ENCODE data around the gene EXOC6B.
A peak's percentile ranks its signal among the peaks of the same experiment; 100 is the strongest.
"Not testable (repeated sequence)": the region's sequence is repeated elsewhere in the genome, so short reads cannot be mapped to it uniquely, and the experiment has no call there.

Gene EXOC6B

GRCh38 chr2:72561621-72562318 is 264.1 kb downstream of the EXOC6B start:
- peak; percentile 100 for ATAC-seq
- TF ChIP-seq TCF4 (CRISPR knock-in tag; IDR thresholded peaks at IDR 0.05; ENCODE audit: borderline replicate concordance) = no peak
- no peak for TF ChIP-seq PPARA (CRISPR knock-in tag; IDR thresholded peaks at IDR 0.05; ENCODE audit: borderline replicate concordance)
- no peak for TF ChIP-seq CSRNP3 (CRISPR knock-in tag; IDR thresholded peaks at IDR 0.05)
- no peak for TF ChIP-seq ESRRG (CRISPR knock-in tag; IDR thresholded peaks at IDR 0.05)
- TF ChIP-seq RARB (CRISPR knock-in tag; IDR thresholded peaks at IDR 0.05) = no peak; the same call in 1 of the 2 replicates
- 0 out of 2 replicates have a peak, but pooled peaks have one; percentile 6 for TF ChIP-seq ZNF70 (CRISPR knock-in tag; IDR thresholded peaks at IDR 0.05)
- TF ChIP-seq BACH2 (CRISPR knock-in tag; IDR thresholded peaks at IDR 0.05; ENCODE audit: borderline replicate concordance) = no peak
- no peak for TF ChIP-seq TSHZ2 (CRISPR knock-in tag; IDR thresholded peaks at IDR 0.05)
- peak; percentile 40; the same call in 1 of the 2 replicates for TF ChIP-seq TOX (CRISPR knock-in tag; IDR thresholded peaks at IDR 0.05; ENCODE audit: borderline replicate concordance)
- no peak for TF ChIP-seq ZC3H10 (CRISPR knock-in tag; IDR thresholded peaks at IDR 0.05)
- no peak for TF ChIP-seq CSDC2 (CRISPR knock-in tag; IDR thresholded peaks at IDR 0.05)
- no peak for TF ChIP-seq ZFP3 (CRISPR knock-in tag; IDR thresholded peaks at IDR 0.05)
- no peak for TF ChIP-seq PATZ1 (CRISPR knock-in tag; IDR thresholded peaks at IDR 0.05; ENCODE audit: borderline replicate concordance)
- TF ChIP-seq ISL1 (CRISPR knock-in tag; IDR thresholded peaks at IDR 0.05) = no peak
- TF ChIP-seq ZNF565 (CRISPR knock-in tag; conservative IDR thresholded peaks at IDR 0.05; ENCODE audit: low read depth) = no peak
- TF ChIP-seq CREB5 (CRISPR knock-in tag; IDR thresholded peaks at IDR 0.05; ENCODE audit: low read depth) = no peak
- peak; percentile 29; the same call in 1 of the 2 replicates for TF ChIP-seq SNAI2 (CRISPR knock-in tag; IDR thresholded peaks at IDR 0.05)

- TF ChIP-seq PATZ1 (CRISPR knock-in tag; IDR thresholded peaks at IDR 0.05; ENCODE audit: borderline replicate concordance) (no peak), ZFP30 (CRISPR knock-in tag; IDR thresholded peaks at IDR 0.05) (no peak), ISL1 (CRISPR knock-in tag; IDR thresholded peaks at IDR 0.05) (no peak), TSHZ2 (CRISPR knock-in tag; IDR thresholded peaks at IDR 0.05) (no peak), POU6F1 (CRISPR knock-in tag; IDR thresholded peaks at IDR 0.05; ENCODE audit: borderline replicate concordance, low read depth) (no peak), ZFP3 (CRISPR knock-in tag; IDR thresholded peaks at IDR 0.05) (no peak), SNAI2 (CRISPR knock-in tag; IDR thresholded peaks at IDR 0.05) (no peak), TCF4 (CRISPR knock-in tag; IDR thresholded peaks at IDR 0.05; ENCODE audit: borderline replicate concordance) (no peak), CREB5 (CRISPR knock-in tag; IDR thresholded peaks at IDR 0.05; ENCODE audit: low read depth) (no peak), CSDC2 (CRISPR knock-in tag; IDR thresholded peaks at IDR 0.05) (no peak), ESRRG (CRISPR knock-in tag; IDR thresholded peaks at IDR 0.05) (no peak), PPARA (CRISPR knock-in tag; IDR thresholded peaks at IDR 0.05; ENCODE audit: borderline replicate concordance) (no peak), GLIS3 (CRISPR knock-in tag; IDR thresholded peaks at IDR 0.05) (no peak)
- ATAC-seq = no peak
Observed at GRCh38 chr2:72555943-72556342, 269.9 kb downstream of the EXOC6B start.

GRCh38 chr2:72555363-72555762 is 270.5 kb downstream of the EXOC6B start:
- ATAC-seq = not testable (repeated sequence)

All from SK-N-SH treated with all-trans-retinoic acid at 6 μM for 48 hours (cell line).